ENCODE data around the gene GATA1. TPM values are rescaled to one million over a fixed set of nuclear protein-coding genes. Genes with fewer than 3 reads are reported as not detected.

Gene GATA1
- total RNA-seq, 1 experiment from 2014 or later, result 0.23 TPM

DNA sequence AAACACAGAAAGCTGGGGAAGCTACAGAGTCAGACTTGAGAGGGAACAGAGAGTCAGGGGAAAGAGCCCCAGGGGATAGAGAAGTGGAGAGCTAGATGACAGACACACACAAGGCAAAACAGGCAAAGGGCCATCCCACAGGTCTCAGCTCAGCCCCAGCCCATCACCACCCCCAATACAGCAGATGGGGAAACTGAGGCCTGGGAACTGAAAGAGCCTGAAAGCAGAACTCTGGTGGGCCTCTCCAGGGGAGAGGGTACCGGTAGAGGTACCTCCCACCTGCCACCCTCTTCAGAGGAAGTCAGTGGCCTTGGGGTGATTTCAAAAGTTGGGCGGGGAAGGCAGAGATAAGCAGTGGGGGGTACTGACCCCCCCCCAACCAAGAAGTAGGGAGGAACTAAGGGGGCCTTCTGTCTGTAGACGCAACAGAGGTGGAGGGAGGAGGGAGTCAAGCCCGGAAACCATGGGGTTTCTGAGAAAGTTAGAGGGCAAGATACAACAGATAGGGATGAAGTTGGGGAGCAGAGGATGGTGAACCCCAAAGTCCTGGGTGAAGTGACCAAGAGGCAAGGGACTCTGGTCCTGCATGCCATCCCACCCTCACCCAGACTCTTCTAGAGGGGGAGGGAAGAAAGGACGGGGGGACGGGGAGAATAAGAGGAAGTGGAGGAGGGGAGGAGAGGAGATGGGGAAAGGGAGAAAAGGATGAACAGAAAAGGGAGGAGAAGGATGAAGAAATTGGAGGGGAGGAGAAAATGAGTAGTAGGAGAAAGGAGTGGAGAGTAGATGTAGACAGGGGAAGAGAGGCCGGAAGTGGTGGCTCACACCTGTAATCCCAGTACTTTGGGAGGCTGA is 3.2 kb downstream of the GATA1 start:
- ATAC-seq (no peak), DNase-seq (ENCODE audit: low read depth, low spot score) (no peak)
- intact Hi-C loops (cut with micrococcal nuclease; ENCODE audit: unreplicated experiment), result no loop called here
- ChIA-PET CTCF (interaction anchor here (0.7 kb wide), 1 partner anchor 78 kb away, joined by 4 read pairs; no protein-coding TSS in a partner anchor), POLR2A (interaction anchor here (0.6 kb wide), 2 partner anchors 11 to 122 kb away, joined by 3 to 5 read pairs; partner anchors contain the start of gene SLC35A2)
- no peaks in the 10 kb centered on the region for H3K36me3 ChIP-seq (ENCODE audit: control insufficient read depth, insufficient read depth, low read length)
- no peaks in the 10 kb centered on the region for H3K9me3 ChIP-seq (ENCODE audit: control insufficient read depth, insufficient read depth, low read depth, low read length)
- in situ Hi-C loops (cut with HindIII; ENCODE audit: low pct_unique_long_range_greater_than_20kb, low sequenced_read_pairs), result no loop called here
- no TSS peak for BruUV-seq (replicated peaks)
- H3K27me3 ChIP-seq (ENCODE audit: control insufficient read depth, insufficient read depth, low read length), result no peaks in the 10 kb centered on the region
- H3K4me1 ChIP-seq (ENCODE audit: control insufficient read depth, insufficient read depth, low read length), result no peaks in the 10 kb centered on the region
- H3K4me3 ChIP-seq (ENCODE audit: low read depth in 2 of 2, low read length in 2 of 2), result no peak overlapping the region
- no peak overlapping the region for H3K27ac ChIP-seq (ENCODE audit: low read length)
- TF ChIP-seq REST (IDR thresholded peaks at IDR 0.05; ENCODE audit: insufficient read depth in 1 of 2, low read depth in 2 of 2, low read length in 1 of 2) (no peak), TCF7L2 (IDR thresholded peaks at IDR 0.05; ENCODE audit: low read depth, low read length) (no peak), SIN3A (IDR thresholded peaks at IDR 0.05; ENCODE audit: borderline replicate concordance, insufficient read depth, low read depth, low read length) (no peak), POLR2AphosphoS5 (IDR thresholded peaks at IDR 0.05; ENCODE audit: low read depth, low read length) (no peak)
- TF ChIP-seq, protein P1, sequence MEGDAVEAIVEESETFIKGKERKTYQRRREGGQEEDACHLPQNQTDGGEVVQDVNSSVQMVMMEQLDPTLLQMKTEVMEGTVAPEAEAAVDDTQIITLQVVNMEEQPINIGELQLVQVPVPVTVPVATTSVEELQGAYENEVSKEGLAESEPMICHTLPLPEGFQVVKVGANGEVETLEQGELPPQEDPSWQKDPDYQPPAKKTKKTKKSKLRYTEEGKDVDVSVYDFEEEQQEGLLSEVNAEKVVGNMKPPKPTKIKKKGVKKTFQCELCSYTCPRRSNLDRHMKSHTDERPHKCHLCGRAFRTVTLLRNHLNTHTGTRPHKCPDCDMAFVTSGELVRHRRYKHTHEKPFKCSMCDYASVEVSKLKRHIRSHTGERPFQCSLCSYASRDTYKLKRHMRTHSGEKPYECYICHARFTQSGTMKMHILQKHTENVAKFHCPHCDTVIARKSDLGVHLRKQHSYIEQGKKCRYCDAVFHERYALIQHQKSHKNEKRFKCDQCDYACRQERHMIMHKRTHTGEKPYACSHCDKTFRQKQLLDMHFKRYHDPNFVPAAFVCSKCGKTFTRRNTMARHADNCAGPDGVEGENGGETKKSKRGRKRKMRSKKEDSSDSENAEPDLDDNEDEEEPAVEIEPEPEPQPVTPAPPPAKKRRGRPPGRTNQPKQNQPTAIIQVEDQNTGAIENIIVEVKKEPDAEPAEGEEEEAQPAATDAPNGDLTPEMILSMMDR (IDR thresholded peaks at IDR 0.05), result no peak

GRCh38 chrX:48790477-48790876 is 4.1 kb downstream of the GATA1 start:
- Histone ChIP-seq H3K36me3 (ENCODE audit: control insufficient read depth, insufficient read depth, low read length) (no peaks in the 10 kb centered on the region), H3K27ac (ENCODE audit: low read length) (no peak overlapping the region), H3K4me1 (ENCODE audit: control insufficient read depth, insufficient read depth, low read length) (0 out of 2 replicates have a peak, but pooled peaks cover 4% of the 10 kb centered on the region), H3K9me3 (ENCODE audit: control insufficient read depth, insufficient read depth, low read depth, low read length) (no peaks in the 10 kb centered on the region), H3K27me3 (ENCODE audit: control insufficient read depth, insufficient read depth, low read length) (no peaks in the 10 kb centered on the region), H3K4me3 (ENCODE audit: low read depth in 2 of 2, low read length in 2 of 2) (no peak overlapping the region)
- ChIA-PET CTCF (no interaction called here), POLR2A (no interaction called here)
- intact Hi-C loops (cut with micrococcal nuclease; ENCODE audit: unreplicated experiment), result no loop called here
- TF ChIP-seq REST (IDR thresholded peaks at IDR 0.05; ENCODE audit: insufficient read depth in 1 of 2, low read depth in 2 of 2, low read length in 1 of 2) (no peak), TCF7L2 (IDR thresholded peaks at IDR 0.05; ENCODE audit: low read depth, low read length) (no peak), SIN3A (IDR thresholded peaks at IDR 0.05; ENCODE audit: borderline replicate concordance, insufficient read depth, low read depth, low read length) (no peak), POLR2AphosphoS5 (IDR thresholded peaks at IDR 0.05; ENCODE audit: low read depth, low read length) (no peak)
- TF ChIP-seq, protein P1 (IDR thresholded peaks at IDR 0.05), result no peak
- ATAC-seq (no peak), DNase-seq (ENCODE audit: low read depth, low spot score) (no peak)
- BruUV-seq (replicated peaks), result no TSS peak
- in situ Hi-C loops (cut with HindIII; ENCODE audit: low pct_unique_long_range_greater_than_20kb, low sequenced_read_pairs), result no loop called here
